GM18526 (cell line): ENCODE data around the gene ADIPOQ.

Experiments
- POLR2A ChIP-seq: IDR thresholded peaks from 3 replicates; pipeline ENCODE4 v1.6.1; 2011; ENCODE audit not compliant: insufficient read length; ENCODE audit errors: extremely low read depth

The ADIPOQ gene

GRCh38 chr3:186824430-186825139 lies 17.9 kb upstream of the ADIPOQ start:
- TF ChIP-seq POLR2A: no peak

DNA sequence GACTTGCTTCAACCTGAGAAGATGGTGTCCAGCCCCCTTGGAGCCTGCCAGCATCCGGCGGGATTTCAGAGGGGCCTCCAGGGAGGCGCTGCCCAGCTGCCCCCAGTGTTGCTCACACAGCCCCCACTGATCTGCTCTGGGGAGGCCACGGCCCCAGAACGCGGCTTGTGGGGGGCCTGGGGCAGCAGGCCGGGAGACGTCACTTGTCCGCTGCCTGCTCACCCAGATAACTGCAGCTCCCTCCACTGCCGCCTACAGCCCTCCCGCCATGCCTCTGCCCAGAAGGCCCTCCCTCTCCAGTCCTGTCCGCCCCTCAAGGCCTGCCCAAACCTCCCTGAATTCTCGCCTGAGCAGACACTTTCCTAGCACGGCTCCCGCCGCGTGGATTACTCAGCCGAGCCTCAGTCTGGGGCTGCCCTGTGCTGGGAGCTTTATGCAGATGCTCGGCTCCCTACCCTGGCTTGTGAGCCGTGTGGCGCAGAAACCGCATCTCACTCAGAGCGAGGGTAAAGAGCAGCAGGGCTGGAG lies 17.2 kb upstream of the ADIPOQ start:
- no peak for TF ChIP-seq POLR2A

- no peak for TF ChIP-seq POLR2A
These were observed 16.6 kb upstream of the ADIPOQ start for GRCh38 chr3:186825872-186826409.

DNA sequence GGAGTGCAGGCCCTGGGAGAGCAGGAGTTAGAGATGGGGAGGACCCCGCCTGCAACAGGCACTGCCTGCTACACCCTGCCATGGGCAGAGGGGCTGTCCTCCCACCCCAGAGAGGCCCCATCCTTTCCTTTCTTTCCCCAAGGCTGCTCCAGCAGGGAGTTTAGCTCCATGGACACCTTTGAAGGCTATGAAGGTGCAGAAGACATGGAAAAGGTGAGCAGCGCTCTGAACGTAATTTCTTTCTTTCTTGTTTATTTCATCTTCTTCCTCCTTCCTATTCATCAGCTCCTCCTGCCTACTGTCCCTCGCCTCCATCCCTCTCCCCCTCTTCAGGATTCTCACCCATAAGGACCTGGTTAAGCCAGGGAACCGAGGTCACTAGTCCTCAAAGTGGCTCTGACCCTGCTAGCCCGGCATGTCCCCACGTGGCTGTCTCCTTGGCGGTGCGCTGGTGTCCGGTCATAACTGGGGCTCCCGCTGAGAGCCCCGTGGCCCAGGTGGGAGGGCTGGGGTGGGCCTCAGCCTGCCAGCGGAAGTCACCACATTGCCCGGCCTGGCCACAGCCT lies 16.0 kb upstream of the ADIPOQ start:
- no peak for TF ChIP-seq POLR2A

GRCh38 chr3:186826976-186827857 lies 15.3 kb upstream of the ADIPOQ start:
- peak; percentile 12 for TF ChIP-seq POLR2A

DNA sequence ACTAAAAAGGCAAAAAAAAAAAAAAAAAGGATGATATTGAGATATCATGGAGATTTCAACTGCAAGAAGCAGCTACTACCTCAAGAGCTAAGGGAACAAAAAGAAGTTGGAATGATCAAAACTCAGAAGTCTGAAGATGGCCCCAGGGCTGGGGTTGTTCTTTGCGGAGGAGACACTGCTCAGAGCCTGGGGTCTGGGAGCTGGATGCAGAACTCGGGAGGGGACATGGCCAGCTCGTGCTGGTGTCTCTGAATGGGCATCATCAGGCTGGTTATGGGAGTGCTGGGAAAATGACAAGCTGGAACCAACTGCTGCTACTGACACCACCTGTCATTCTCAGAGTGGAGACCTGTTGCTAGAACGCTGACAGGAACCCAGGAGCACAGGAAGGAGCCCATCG lies 14.2 kb upstream of the ADIPOQ start:
- no peak for TF ChIP-seq POLR2A

GRCh38 chr3:186831798-186832197 lies 10.7 kb upstream of the ADIPOQ start:
- no peak for TF ChIP-seq POLR2A

DNA sequence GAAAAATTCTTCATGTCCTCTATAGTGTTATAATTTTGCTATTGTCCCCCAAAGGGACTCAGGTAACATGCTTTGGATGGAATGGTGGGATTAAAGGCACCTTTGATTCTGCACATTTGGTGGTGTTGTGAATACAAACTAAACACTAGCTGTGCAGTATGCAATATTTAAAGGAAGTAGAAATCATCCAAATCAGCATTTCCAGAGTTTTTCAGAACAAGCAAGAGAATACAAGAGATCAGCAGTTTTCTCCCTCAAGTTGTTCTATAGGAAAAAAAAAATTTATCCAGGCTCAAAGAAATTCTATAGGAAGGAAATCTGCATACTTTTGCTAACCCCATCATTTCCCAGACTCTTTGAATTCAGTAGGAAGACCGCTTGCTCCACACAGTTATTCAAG lies 10.2 kb upstream of the ADIPOQ start:
- no peak for TF ChIP-seq POLR2A

DNA sequence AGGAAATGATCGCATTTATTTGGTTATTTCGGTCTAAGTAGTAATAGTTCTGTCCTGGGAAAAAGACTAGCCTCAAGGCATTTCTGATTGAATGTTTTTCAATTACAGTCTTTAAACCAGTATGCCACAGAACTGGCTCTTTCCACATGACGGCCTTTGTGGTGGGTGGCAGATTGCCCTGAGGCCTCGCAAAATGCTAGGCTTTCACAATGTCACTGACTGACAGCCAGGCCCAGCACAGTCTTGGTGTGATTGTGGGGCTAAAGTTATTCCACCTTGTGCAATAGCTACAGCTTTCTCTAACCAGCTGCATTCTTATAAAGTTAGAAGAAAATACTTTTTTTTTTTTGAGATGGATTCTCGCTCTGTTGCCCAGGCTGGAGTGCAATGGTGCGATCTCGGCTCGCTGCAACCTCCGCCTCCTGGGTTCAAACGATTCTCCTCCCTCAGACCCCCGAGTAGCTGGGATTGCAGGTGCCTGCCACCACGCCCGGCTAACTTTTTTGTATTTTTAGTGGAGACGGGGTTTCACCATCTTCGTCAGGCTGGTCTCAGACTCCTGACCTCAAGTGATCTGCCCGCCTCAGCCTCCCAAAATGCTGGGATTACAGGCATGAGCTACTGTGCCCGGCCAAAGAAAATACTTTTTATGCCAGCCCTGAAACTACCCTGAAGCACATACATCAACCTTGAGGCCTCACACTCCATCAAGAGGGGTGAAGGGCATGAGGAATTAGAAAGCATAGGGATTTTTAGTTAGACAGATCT lies 2.5 kb upstream of the ADIPOQ start:
- no peak for TF ChIP-seq POLR2A

DNA sequence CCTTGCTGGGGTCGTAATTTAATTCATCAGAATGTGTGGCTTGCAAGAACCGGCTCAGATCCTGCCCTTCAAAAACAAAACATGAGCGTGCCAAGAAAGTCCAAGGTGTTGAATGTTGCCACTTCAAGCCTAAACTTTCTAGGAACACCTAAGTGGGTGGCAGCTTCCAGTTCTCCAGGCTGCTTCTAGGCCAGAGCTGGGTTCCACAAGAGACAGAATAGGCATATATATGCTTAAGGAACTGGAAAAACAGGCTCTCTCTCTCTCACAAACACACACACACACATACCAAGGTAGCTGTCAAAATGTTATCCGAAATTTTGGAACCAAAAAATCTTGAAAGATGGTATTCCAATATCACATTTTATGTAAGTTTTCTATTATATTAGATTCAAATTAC lies 890 bp upstream of the ADIPOQ start:
- TF ChIP-seq POLR2A: no peak

DNA sequence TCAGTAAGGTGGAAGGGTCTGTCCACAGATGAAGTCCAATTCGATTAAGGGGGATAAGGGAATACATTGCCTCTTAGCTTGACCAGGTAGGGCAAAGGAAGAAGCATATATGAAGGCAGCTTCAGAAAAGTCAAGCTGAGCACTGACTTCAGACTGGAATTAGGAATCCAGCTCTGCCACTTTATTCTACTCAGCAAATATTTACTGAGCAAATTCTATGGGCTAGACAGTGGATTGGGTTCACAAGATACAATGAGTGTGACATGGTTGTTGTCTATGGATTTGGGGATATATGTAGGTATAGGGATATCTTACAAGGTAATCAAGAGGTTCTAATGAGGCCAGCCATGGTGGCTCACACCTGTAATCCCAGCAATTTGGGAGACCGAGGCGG lies 526 bp downstream of the ADIPOQ start:
- TF ChIP-seq POLR2A: no peak

GRCh38 chr3:186844908-186845307 lies 2.4 kb downstream of the ADIPOQ start:
- TF ChIP-seq POLR2A: no peak

DNA sequence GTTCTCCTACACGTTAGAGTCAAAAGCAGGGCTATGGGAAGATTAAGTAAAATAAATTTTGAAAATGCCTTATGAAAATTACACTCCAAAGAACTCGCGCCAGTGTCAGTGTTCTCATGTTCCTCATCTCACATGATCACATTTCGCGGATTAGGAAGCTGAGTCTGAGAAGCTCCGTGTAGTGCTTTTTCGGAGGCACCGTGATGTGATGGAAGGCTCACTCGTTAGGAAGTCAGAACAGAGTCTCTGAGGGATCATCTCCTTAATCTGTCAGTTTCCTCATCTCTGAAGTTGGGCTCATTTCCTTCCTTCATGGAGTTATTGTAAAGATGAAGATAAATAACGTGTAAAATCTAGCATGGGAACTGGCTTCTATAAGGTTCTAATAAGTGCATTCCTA lies 3.2 kb downstream of the ADIPOQ start:
- TF ChIP-seq POLR2A: no peak

GRCh38 chr3:186847437-186847836 lies 4.9 kb downstream of the ADIPOQ start:
- TF ChIP-seq POLR2A: no peak

DNA sequence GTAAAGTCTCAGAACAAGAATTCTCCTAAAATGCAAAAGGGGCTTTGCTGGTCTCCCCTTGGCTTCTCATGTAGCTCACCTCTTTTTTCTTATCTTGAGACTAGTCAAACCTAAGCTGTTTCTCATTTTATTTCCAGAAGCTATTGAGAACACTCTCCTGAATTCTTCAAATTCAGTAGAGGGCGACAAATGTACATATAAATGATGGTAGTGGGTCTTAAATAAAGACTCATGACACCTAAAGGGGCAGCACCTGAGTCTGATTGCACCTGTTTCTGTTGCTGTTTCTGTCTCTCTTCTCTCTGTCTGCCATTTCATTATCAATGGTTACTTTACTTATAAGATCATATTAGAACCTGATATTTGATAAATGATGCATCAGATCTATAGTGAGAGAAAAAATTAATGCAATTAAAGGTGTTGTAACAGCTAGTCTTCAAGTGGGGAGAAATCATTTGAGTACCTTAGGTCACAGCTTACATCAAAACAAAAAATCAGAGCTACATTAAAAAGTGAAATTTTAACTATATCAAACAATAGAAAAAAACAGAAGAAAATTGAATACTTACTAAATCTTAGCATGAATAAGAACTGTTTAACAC lies 7.0 kb downstream of the ADIPOQ start:
- TF ChIP-seq POLR2A: no peak

GRCh38 chr3:186852994-186853393 lies 10.5 kb downstream of the ADIPOQ start:
- no peak for TF ChIP-seq POLR2A
